Measurements from ENCODE around the gene KATNB1. TPM values are rescaled to one million over a fixed set of nuclear protein-coding genes. Genes with fewer than 3 reads are reported as not detected.

The KATNB1 gene
- total RNA-seq, 1 experiment from 2014 or later: 32.2 TPM

GRCh38 chr16:57783116-57783515 lies 47.5 kb downstream of the KATNB1 start:
- RAD21 ChIA-PET (ENCODE audit: low non-redundant PET in 1 of 2, low total read pairs in 2 of 2, uncharacterized antibody in 2 of 2, unreplicated experiment in 2 of 2): no interaction called here
- Histone ChIP-seq H3K4me1 (ENCODE audit: control insufficient read depth in 1 of 2, insufficient read depth in 2 of 2, low read length in 2 of 2) (peaks cover 15 to 30% of the 10 kb centered on the region in 2 experiments), H3K9me2 (ENCODE audit: insufficient read depth) (no peaks in the 10 kb centered on the region), H3K36me3 (ENCODE audit: control insufficient read depth in 1 of 2, insufficient read depth in 2 of 2, low read length in 2 of 2) (no peaks in the 10 kb centered on the region), H2AFZ (ENCODE audit: low read depth, low read length, poor library complexity, severe bottlenecking) (no peak overlapping the region), H3K27ac (ENCODE audit: low read depth, low read length) (no peak overlapping the region), H3K79me2 (ENCODE audit: insufficient read depth, low read length) (no peaks in the 10 kb centered on the region), H3K9me3 (ENCODE audit: control insufficient read depth in 1 of 2, insufficient read depth in 1 of 2, low read depth in 1 of 2, low read length in 2 of 2) (no peaks in the 10 kb centered on the region), H3K27me3 (ENCODE audit: insufficient read depth, low read length) (no peaks in the 10 kb centered on the region), H4K20me1 (ENCODE audit: insufficient read depth) (no peaks in the 10 kb centered on the region), H3K4me2 (ENCODE audit: low read length) (no peak overlapping the region), H3K9ac (ENCODE audit: low read length) (no peak overlapping the region), H3K4me3 (replicated peaks in 1 of 2; ENCODE audit: low read depth in 1 of 2, low read length in 2 of 2) (no peak overlapping the region)
- no TSS peak for BruUV-seq (replicated peaks)
- intact Hi-C loops (cut with micrococcal nuclease): no loop called here
- TF ChIP-seq, protein P1, sequence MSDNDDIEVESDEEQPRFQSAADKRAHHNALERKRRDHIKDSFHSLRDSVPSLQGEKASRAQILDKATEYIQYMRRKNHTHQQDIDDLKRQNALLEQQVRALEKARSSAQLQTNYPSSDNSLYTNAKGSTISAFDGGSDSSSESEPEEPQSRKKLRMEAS (IDR thresholded peaks at IDR 0.05): no peak
- TF ChIP-seq RAD21 (IDR thresholded peaks at IDR 0.05; ENCODE audit: low read depth) (no peak), TCF7L2 (IDR thresholded peaks at IDR 0.05; ENCODE audit: borderline replicate concordance, extremely low read depth, insufficient read depth, insufficient read length) (no peak), FOSL1 (IDR thresholded peaks at IDR 0.05; ENCODE audit: low read depth) (no peak), SP1 (IDR thresholded peaks at IDR 0.05; ENCODE audit: low read depth) (no peak), JUND (IDR thresholded peaks at IDR 0.05) (no peak), ZFX (IDR thresholded peaks at IDR 0.05) (no peak), SRF (IDR thresholded peaks at IDR 0.05; ENCODE audit: low read depth) (no peak), POLR2AphosphoS5 (IDR thresholded peaks at IDR 0.05; ENCODE audit: low read depth, low read length) (no peak), ZNF274 (IDR thresholded peaks at IDR 0.05; ENCODE audit: low read depth, low read length) (no peak), CTCF (IDR thresholded peaks at IDR 0.05 in 2 of 3, conservative IDR thresholded peaks at IDR 0.05 in 1 of 3; ENCODE audit: borderline replicate concordance in 1 of 3, insufficient read depth in 1 of 3, low read depth in 2 of 3, low read length in 2 of 3) (no peak), EGR1 (IDR thresholded peaks at IDR 0.05; ENCODE audit: low read depth) (no peak), EZH2phosphoT487 (IDR thresholded peaks at IDR 0.05; ENCODE audit: borderline replicate concordance) (no peak), SIN3A (IDR thresholded peaks at IDR 0.05; ENCODE audit: low read depth) (no peak), POLR2A (IDR thresholded peaks at IDR 0.05; ENCODE audit: borderline replicate concordance, extremely low read depth, insufficient read depth, insufficient read length) (no peak)
- TF ChIP-seq, protein P2, sequence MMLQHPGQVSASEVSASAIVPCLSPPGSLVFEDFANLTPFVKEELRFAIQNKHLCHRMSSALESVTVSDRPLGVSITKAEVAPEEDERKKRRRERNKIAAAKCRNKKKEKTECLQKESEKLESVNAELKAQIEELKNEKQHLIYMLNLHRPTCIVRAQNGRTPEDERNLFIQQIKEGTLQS (IDR thresholded peaks at IDR 0.05): no peak
- TF ChIP-seq, protein P3, sequence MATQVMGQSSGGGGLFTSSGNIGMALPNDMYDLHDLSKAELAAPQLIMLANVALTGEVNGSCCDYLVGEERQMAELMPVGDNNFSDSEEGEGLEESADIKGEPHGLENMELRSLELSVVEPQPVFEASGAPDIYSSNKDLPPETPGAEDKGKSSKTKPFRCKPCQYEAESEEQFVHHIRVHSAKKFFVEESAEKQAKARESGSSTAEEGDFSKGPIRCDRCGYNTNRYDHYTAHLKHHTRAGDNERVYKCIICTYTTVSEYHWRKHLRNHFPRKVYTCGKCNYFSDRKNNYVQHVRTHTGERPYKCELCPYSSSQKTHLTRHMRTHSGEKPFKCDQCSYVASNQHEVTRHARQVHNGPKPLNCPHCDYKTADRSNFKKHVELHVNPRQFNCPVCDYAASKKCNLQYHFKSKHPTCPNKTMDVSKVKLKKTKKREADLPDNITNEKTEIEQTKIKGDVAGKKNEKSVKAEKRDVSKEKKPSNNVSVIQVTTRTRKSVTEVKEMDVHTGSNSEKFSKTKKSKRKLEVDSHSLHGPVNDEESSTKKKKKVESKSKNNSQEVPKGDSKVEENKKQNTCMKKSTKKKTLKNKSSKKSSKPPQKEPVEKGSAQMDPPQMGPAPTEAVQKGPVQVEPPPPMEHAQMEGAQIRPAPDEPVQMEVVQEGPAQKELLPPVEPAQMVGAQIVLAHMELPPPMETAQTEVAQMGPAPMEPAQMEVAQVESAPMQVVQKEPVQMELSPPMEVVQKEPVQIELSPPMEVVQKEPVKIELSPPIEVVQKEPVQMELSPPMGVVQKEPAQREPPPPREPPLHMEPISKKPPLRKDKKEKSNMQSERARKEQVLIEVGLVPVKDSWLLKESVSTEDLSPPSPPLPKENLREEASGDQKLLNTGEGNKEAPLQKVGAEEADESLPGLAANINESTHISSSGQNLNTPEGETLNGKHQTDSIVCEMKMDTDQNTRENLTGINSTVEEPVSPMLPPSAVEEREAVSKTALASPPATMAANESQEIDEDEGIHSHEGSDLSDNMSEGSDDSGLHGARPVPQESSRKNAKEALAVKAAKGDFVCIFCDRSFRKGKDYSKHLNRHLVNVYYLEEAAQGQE (IDR thresholded peaks at IDR 0.05; ENCODE audit: low read depth): no peak
- CTCF ChIA-PET: no interaction called here
- DNase-seq (ENCODE audit: low read depth, low spot score) (no peak), ATAC-seq (no peak)
- POLR2A ChIA-PET: no interaction called here
